HepG2 (cell line): ENCODE results near the gene GPR183. TPM values are rescaled to one million over a fixed set of nuclear protein-coding genes. Genes with fewer than 3 reads are reported as not detected.

Source experiments
- ATAC-seq: fragments of 200-7000 bp; cut with Tn5 transposase; 3 replicates; pipeline ENCODE4 v1.9.1; 2020; ENCODE audit warnings: mild to moderate bottlenecking, moderate library complexity
- BruUV-seq: library from RNA; stranded (reverse); fragments of 400-500 nt; replicated peaks from 2 replicates; lab custom pipeline; 2021; lab: Mats Ljungman, UMichigan
- CTCF ChIA-PET: fragments of 300-600 bp; formaldehyde crosslinking; extraction: SDS; loops from one replicate; lab custom pipeline; 2021; ENCODE audit warnings: low total read pairs, inconsistent platforms, low intra/inter-chr PET ratio; lab: Yijun Ruan, JAX
- POLR2A ChIA-PET: fragments of 350-600 bp; sonication (Branson Sonifier 250); formaldehyde crosslinking; loops from one replicate; lab custom pipeline; 2020; ENCODE audit warnings: antibody characterized with exemption, inconsistent platforms; lab: Yijun Ruan, JAX
- DNase-seq: peaks from one replicate; pipeline ENCODE4 v3.0.0-alpha.2; 2015; ENCODE audit warnings: low spot score
- FAIRE-seq: peaks from 3 replicates; lab custom pipeline; 2011; peaks lifted over from hg19 to GRCh38; lab: Jason Lieb, UNC
- H2AFZ ChIP-seq: one replicate; pipeline ENCODE4 v1.6.1; 2011; ENCODE audit warnings: low read length, inconsistent platforms
- H3K27ac ChIP-seq: fragments of 300-600 bp; 3 replicates; pipeline ENCODE4 v1.8.0; 2011; ENCODE audit warnings: mixed run types, mild to moderate bottlenecking, mixed read lengths, low read length, inconsistent platforms; ENCODE audit not compliant: insufficient read depth; ENCODE audit errors: extremely low read length
- H3K27me3 ChIP-seq, 2 experiments: fragments of 200-600 bp in 1 of 2; 2 replicates in 1 of 2; 3 replicates in 1 of 2; pipeline versions ENCODE4 v1.6.0 to v1.8.0; 2011; ENCODE audit warnings: low read length in 2 of 2, mild to moderate bottlenecking in 2 of 2, moderate library complexity in 2 of 2, inconsistent platforms in 1 of 2; ENCODE audit not compliant: insufficient read depth in 2 of 2, control insufficient read depth in 1 of 2
- H3K36me3 ChIP-seq, 2 experiments: fragments of 200-600 bp in 1 of 2; replicated peaks in 1 of 2; 2 replicates in 1 of 2; 3 replicates in 1 of 2; pipeline versions ENCODE4 v1.5.1 to v1.8.0; 2011; ENCODE audit warnings: low read length in 2 of 2, inconsistent platforms in 1 of 2; ENCODE audit not compliant: insufficient read depth in 2 of 2, control insufficient read depth in 1 of 2
- H3K4me1 ChIP-seq: 2 replicates; pipeline ENCODE4 v1.5.1; 2012; ENCODE audit warnings: low read length, inconsistent platforms; ENCODE audit not compliant: insufficient read depth
- H3K4me2 ChIP-seq: 2 replicates; pipeline ENCODE4 v1.6.0; 2011; ENCODE audit warnings: low read depth, low read length, inconsistent platforms
- H3K4me3 ChIP-seq, 3 experiments: fragments of 200-600 bp in 1 of 3; sonication (generic), shearing (Covaris generic) in 1 of 3; replicated peaks in 1 of 3; 2 replicates each; pipeline ENCODE4 v1.5.1; 2011 to 2016; ENCODE audit warnings: low read length in 3 of 3, inconsistent platforms in 2 of 3, low read depth in 2 of 3, mild to moderate bottlenecking in 2 of 3, control low read depth in 1 of 3, mixed read lengths in 1 of 3; ENCODE audit not compliant: insufficient read depth in 1 of 3
- H3K79me2 ChIP-seq: one replicate; pipeline ENCODE4 v1.6.1; 2011; ENCODE audit warnings: low read length, inconsistent platforms; ENCODE audit not compliant: insufficient read depth
- H3K9ac ChIP-seq: 2 replicates; pipeline ENCODE4 v1.6.0; 2011; ENCODE audit warnings: mild to moderate bottlenecking, low read depth, low read length, inconsistent platforms; ENCODE audit not compliant: insufficient read depth
- H3K9me3 ChIP-seq: 2 replicates; pipeline ENCODE4 v1.5.1; 2012; ENCODE audit warnings: mild to moderate bottlenecking, low read length
- H4K20me1 ChIP-seq: 2 replicates; pipeline ENCODE4 v1.6.0; 2011; ENCODE audit warnings: inconsistent platforms, mild to moderate bottlenecking, low read length, moderate library complexity; ENCODE audit not compliant: insufficient read depth
- BORCS8-MEF2B ChIP-seq: sonication (generic); formaldehyde crosslinking; IDR thresholded peaks from 2 replicates; pipeline ENCODE4 v1.8.0; 2022; ENCODE audit warnings: mild to moderate bottlenecking, missing genetic modification reagents
- HMG20B ChIP-seq: conservative IDR thresholded peaks from 2 replicates; pipeline ENCODE4 v1.6.1; 2016; ENCODE audit warnings: missing genetic modification reagents, missing compliant biosample characterization
- HOXD1 ChIP-seq: sonication (generic); formaldehyde crosslinking; IDR thresholded peaks from 2 replicates; pipeline ENCODE4 v1.5.0; 2020; ENCODE audit warnings: missing genetic modification reagents
- MAF1 ChIP-seq: sonication (generic); formaldehyde crosslinking; IDR thresholded peaks from 2 replicates; pipeline ENCODE4 v1.5.0; 2020; ENCODE audit warnings: missing genetic modification reagents, borderline replicate concordance
- PRMT3 ChIP-seq: sonication (generic); formaldehyde crosslinking; IDR thresholded peaks from 2 replicates; pipeline ENCODE4 v1.8.1; 2022; ENCODE audit warnings: low read depth, mild to moderate bottlenecking, moderate library complexity, missing genetic modification reagents, borderline replicate concordance
- ZBTB3 ChIP-seq: sonication (generic); formaldehyde crosslinking; IDR thresholded peaks from 2 replicates; pipeline ENCODE4 v1.4.0; 2020; ENCODE audit warnings: low read depth, mild to moderate bottlenecking, moderate library complexity, missing genetic modification reagents, borderline replicate concordance
- ZFX ChIP-seq: sonication (generic); formaldehyde crosslinking; IDR thresholded peaks from 2 replicates; pipeline ENCODE4 v1.4.0; 2020; ENCODE audit warnings: mild to moderate bottlenecking, low read depth, missing genetic modification reagents, moderate library complexity
- ZNF224 ChIP-seq: sonication (generic); formaldehyde crosslinking; IDR thresholded peaks from 2 replicates; pipeline ENCODE4 v1.5.0; 2020; ENCODE audit warnings: mild to moderate bottlenecking, missing genetic modification reagents
- ZNF530 ChIP-seq: sonication (generic); formaldehyde crosslinking; IDR thresholded peaks from 2 replicates; pipeline ENCODE4 v1.5.0; 2020; ENCODE audit warnings: low read depth, mild to moderate bottlenecking, missing genetic modification reagents
- ZNF710 ChIP-seq: sonication (generic); formaldehyde crosslinking; IDR thresholded peaks from 2 replicates; pipeline ENCODE4 v1.5.0; 2020; ENCODE audit warnings: mild to moderate bottlenecking, missing genetic modification reagents, borderline replicate concordance
- WGBS: methylation state at CpG from one replicate; pipeline ENCODE4 v1.1.6; 2017; ENCODE audit warnings: low lambda C conversion rate; 5-methylcytosine and 5-hydroxymethylcytosine counted together
- in situ Hi-C: cut with HindIII; loops from 2 replicates; pipeline ENCODE4 v1.10.0; 2017; ENCODE audit warnings: low pct_unique_long_range_greater_than_20kb; ENCODE audit not compliant: extremely low pct_ligation_motif_present
- intact Hi-C: fragments of 100-400 bp; cut with micrococcal nuclease; formaldehyde crosslinking; loops from one replicate; pipeline ENCODE4 v1.10.0; 2022; ENCODE audit not compliant: unreplicated experiment
- polyA plus RNA-seq, 8 experiments: library from polyadenylated mRNA; depleted of rRNA in 3 of 8; stranded (reverse) in 7 of 8; unstranded in 1 of 8; fragments of >200 nt; fragmentation: Illumina TruSeq in 4 of 8; extraction: Trizol in 4 of 8; gene quantifications; 2 replicates each; pipeline versions ENCODE4 v1.2.1 to v1.2.3, GENCODE V29; 2011 to 2016; ENCODE audit warnings: low read depth in 4 of 8, missing spikeins in 1 of 8, mixed read lengths in 1 of 8; ENCODE audit not compliant: insufficient read depth in 1 of 8
- total RNA-seq, 5 experiments: library from RNA; depleted of rRNA; stranded (reverse); fragments of >200 nt; fragmentation: Illumina TruSeq; extraction: Trizol; gene quantifications; 2 replicates each; pipeline ENCODE4 v1.2.3, GENCODE V29; 2016; ENCODE audit warnings: low read depth in 1 of 5
- TF ChIP-seq, protein P1 (sequence below): sonication (generic); formaldehyde crosslinking; IDR thresholded peaks from 2 replicates; pipeline ENCODE4 v1.5.0; 2020; ENCODE audit warnings: mild to moderate bottlenecking, missing genetic modification reagents

The GPR183 gene
- total and polyA plus RNA-seq, 2 of the 13 experiments (the other 11 are each of a cell fraction or from before 2014, with no cell fraction given): not detected

DNA sequence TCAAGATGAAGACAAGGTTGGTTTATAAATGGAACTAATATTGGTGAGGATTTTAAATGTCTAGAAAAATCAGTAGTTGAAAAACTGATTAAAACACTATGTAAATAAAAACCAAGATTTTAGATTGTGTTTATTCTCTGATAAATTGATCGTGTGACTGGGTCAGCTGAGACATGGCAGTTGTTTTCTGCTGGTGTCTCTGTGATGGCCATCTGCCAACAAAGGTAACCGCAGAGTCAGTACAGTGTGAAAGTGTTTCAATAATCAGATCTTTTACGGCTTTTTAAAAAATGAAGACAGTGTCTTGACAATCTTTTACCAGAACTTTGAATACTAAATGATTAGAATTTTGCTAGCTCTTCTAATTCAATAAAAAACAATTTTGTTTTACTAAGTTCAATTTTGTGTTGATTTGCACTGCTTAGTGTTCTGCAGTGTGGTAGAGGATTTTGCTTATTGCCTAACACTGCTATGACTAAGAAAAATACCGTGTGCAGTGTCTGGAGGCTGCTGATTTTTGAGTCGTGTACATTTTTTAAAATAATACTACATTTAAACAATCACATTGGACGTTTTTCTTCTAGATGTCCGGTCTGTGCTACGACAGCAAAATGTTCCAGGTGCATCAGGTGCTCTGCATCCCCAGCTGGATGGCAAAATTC, 32.7 kb upstream of the GPR183 start:
- ATAC-seq (no peak), DNase-seq (no peak), FAIRE-seq (no peak)
- Histone ChIP-seq H4K20me1 (no peaks in the 10 kb centered on the region), H3K4me3 (no peak overlapping the region), H3K4me2 (no peak overlapping the region), H3K36me3 (peaks cover 9 to 50% of the 10 kb centered on the region in 2 experiments; a peak in 4 of 5 replicates), H3K4me1 (no peaks in the 10 kb centered on the region), H3K9ac (no peak overlapping the region), H3K27ac (no peak overlapping the region), H2AFZ (no peak overlapping the region), H3K79me2 (no peaks in the 10 kb centered on the region), H3K27me3 (no peaks in the 10 kb centered on the region), H3K9me3 (no peaks in the 10 kb centered on the region)
- ChIA-PET CTCF (no interaction called here), POLR2A (no interaction called here)
- TF ChIP-seq BORCS8-MEF2B (CRISPR knock-in tag) (no peak), PRMT3 (no peak), HOXD1 (no peak), HMG20B (no peak), ZNF530 (CRISPR knock-in tag) (no peak), ZFX (no peak), MAF1 (no peak), ZNF710 (no peak), ZBTB3 (CRISPR knock-in tag) (no peak), ZNF224 (no peak)
- TF ChIP-seq, protein P1, sequence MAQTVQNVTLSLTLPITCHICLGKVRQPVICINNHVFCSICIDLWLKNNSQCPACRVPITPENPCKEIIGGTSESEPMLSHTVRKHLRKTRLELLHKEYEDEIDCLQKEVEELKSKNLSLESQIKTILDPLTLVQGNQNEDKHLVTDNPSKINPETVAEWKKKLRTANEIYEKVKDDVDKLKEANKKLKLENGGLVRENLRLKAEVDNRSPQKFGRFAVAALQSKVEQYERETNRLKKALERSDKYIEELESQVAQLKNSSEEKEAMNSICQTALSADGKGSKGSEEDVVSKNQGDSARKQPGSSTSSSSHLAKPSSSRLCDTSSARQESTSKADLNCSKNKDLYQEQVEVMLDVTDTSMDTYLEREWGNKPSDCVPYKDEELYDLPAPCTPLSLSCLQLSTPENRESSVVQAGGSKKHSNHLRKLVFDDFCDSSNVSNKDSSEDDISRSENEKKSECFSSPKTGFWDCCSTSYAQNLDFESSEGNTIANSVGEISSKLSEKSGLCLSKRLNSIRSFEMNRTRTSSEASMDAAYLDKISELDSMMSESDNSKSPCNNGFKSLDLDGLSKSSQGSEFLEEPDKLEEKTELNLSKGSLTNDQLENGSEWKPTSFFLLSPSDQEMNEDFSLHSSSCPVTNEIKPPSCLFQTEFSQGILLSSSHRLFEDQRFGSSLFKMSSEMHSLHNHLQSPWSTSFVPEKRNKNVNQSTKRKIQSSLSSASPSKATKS: no peak
- in situ Hi-C loops (no loop called here), intact Hi-C loops (no loop called here)
- BruUV-seq: no TSS peak
- 93% methylated on average over 8 of the region's 8 CpGs for WGBS
